GM21786 (cell line): Measurements from ENCODE around the gene GZMH.
"Not testable (repeated sequence)": the region's sequence is repeated elsewhere in the genome, so short reads cannot be mapped to it uniquely, and the experiment has no call there.

Experiments used
- ATAC-seq: cut with Tn5 transposase; IDR thresholded peaks from one replicate; pipeline ENCODE4 v1.9.1; 2021; ENCODE audit not compliant: unreplicated experiment

The GZMH gene, protein sequence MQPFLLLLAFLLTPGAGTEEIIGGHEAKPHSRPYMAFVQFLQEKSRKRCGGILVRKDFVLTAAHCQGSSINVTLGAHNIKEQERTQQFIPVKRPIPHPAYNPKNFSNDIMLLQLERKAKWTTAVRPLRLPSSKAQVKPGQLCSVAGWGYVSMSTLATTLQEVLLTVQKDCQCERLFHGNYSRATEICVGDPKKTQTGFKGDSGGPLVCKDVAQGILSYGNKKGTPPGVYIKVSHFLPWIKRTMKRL

DNA sequence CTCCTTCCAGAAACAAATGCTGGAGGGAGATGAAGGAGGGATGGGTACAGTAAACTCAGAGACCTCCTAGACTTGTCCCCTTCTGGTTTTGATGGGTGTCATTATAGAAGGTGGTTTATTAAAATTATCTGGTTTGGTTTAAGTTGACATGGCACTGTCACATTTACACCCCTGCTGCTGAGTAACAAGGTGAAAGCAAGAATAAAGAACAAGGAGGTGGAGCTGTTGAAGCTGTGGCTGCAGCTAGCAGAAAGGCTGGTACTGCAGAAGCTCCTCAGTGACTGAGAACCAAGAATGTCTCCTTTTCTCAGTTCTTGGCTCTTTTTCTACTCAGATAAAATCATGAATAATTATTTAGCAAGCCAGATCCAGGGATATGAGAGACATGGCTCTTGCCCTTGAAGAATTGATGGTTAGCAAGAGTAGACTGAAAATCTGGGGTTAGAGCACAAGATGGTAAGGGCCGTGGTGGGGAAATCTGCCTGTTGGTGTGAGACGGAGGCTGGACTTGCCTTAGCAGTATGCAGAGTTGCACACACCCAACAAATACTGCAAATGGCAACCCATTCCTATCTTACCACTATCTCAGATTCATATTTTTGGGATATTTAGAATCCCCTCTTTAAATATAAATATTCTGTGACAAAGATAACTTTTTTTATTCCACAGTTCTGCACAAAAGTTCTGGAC is at the start of gene GZMH:
Gene GZMH (minus strand): TSS at position 31 of the 690 bp plus-strand sequence. CDS start 72 bp downstream, outside the sequence.
- ATAC-seq, result peak; percentile 39

DNA sequence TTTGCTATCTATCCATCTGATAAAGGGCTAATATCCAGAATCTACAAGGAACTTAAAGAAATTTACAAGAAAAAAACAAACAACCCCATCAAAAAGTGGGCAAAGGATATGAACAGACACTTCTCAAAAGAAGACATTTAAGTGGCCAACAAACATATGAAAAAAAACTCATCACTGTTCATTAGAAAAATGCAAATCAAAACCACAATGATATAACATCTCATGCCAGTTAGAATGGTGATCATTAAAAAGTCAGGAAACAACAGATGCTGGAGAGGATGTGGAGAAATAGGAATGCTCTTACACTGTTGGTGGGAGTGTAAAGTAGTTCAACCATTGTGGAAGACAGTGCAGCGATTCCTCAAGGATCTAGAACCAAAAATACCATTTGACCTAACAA is 38.9 kb upstream of the GZMH start:
- ATAC-seq, result not testable (repeated sequence)

DNA sequence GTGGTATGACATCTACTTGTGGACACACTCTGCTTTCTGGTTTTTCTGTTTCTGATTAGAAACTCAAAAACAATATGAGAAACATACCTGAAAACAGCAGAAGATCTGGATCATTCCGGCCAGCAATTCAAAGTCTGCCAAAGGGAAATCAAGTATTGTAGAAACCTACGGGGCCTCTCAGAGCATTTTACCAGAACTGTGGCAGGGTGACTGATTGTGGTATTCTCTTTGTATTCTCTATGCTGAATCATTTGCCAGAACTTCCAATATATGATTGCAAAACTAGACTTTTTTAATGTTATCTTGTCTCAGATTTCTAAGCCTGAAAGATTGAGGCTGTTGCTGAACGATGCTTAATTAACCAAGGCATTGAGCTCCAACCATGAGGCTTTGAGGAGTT is 30.4 kb upstream of the GZMH start:
- no peak for ATAC-seq

GRCh38 chr14:24639270-24639669 is 29.8 kb upstream of the GZMH start:
- no peak for ATAC-seq

- no peak for ATAC-seq
These were observed 24.7 kb upstream of the GZMH start, which contains the start of gene GZMB for GRCh38 chr14:24634158-24634557. Gene GZMB, minus strand, starts transcription at chr14:24634190. Its CDS starts 30 bp downstream, at chr14:24634160.

DNA sequence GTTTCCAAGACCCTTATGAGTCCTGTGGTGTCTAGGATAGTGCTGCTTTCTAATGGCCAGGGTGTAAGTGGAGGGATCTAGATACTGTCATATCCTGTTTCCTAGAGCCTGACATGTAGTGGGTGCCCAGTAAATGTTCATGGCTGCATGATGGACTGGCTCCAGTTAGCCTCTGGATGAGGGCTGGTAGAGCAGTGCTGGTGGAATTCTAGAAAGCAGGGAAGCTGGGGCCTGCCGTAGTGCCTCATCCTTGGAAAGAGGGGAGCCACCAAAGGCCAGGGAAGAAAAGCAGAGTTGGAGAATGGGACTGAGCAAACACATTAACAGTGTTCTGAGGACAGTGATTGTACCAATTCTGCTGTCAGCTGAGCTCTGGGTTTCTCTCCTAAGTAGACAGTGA is 23.9 kb upstream of the GZMH start:
- no peak for ATAC-seq

DNA sequence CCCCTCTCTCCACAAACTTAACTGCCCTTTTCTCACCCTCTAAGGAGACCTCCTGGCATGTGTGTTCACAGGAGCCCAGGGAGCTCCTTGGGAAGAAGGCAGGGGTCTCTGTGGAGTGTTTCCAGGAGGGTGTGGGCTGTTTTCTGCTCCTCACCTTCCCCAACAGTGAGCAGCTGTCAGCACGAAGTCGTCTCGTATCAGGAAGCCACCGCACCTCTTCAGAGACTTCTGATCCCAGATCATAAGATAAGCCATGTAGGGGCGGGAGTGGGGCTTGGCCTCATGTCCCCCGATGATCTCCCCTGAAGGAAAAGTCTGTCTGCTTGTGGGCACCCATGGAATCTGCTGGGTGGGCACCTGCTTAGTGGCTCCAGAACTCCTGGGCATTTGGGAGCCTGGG is 23.3 kb upstream of the GZMH start:
- no peak for ATAC-seq

DNA sequence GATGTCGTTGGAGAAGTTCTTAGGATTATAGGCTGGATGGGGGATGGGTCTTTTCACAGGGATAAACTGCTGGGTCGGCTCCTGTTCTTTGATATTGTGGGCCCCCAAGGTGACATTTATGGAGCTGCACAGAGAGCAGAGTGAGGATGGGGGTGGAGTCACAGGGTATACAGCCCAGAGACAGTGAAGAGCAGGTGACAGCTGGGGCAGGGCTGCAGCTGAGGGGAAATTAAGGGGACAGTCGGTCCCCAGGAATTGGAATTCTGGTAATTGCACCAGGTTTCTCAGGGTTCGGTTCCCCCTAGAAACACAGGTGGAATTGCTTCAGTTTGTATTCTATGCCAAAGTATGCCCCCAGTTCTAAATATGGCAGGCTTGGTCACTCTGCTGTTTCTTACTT is 22.9 kb upstream of the GZMH start:
- ATAC-seq, result no peak

DNA sequence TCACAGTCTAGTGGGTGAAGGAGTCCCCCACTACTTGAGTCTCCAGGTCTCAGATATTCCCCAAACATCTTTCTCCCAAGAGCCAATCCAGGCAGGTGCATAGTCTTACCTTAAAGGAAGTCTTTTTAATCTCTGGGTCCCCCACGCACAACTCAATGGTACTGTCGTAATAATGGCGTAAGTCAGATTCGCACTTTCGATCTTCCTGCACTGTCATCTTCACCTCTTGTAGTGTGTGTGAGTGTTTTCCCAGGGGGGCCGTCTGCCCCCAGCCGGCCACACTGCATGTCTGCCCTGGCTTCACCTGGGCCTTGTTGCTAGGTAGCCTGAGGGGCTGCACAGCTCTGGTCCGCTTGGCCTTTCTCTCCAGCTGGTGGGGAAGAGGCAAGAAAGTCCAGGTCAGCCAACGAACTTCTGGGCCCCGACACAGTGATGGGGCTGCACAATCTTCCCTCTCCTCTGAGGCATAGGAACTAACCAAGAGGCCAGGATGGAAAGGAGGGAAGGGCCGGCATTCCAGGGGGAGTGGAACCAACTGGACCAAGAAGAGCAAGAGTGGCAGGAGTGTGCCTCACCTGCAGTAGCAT is 22.4 kb upstream of the GZMH start:
- no peak for ATAC-seq

GRCh38 chr14:24630872-24631477 is 21.5 kb upstream of the GZMH start:
- ATAC-seq, result no peak

- ATAC-seq, result no peak
These were observed 20.8 kb upstream of the GZMH start for GRCh38 chr14:24630087-24630871.

- no peak for ATAC-seq
These were observed 20.0 kb upstream of the GZMH start for GRCh38 chr14:24629521-24629920.

DNA sequence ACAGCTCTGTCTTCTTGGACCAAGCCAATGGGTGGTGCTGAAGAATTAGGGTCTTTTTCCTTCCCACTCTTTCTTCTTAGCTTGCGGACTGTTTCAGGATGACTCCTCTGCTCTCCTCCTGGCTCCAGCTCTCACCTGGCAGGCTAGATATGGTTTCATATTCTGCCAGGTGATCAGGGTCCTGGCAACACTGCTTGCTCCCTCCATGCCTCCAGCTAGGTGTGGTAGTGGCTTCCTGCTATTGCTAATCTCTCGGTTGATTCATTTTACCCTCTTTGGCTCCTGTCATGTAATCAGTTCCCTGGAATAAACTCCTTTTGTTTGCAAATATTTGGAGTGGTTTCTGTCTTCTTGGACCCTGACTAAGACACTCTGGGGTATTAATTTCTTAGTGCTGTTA is 4.3 kb upstream of the GZMH start:
- no peak for ATAC-seq

DNA sequence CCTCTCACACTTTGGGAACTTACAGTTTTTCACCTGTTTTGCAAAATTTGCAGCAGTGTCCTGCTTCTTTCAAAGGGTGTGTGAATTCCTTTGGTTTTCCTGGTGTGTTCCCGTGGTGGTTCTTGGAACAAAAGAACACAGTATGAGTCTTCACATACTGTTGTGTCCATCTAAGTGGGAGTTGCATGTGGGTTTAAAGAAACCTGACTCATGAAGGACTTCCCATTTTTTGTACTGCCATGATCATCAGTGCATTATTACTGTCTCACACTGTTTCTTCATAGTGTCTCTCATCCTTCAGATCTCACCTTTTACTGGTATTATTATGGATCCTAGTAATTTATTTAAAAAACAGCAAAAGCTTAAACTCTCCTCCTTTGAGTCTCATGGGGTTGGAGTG is 3.8 kb upstream of the GZMH start:
- ATAC-seq, result no peak

GRCh38 chr14:24612196-24612595 is 2.7 kb upstream of the GZMH start:
- ATAC-seq, result no peak

- no peak for ATAC-seq
These were observed 1.6 kb downstream of the GZMH start for GRCh38 chr14:24607635-24608514.

DNA sequence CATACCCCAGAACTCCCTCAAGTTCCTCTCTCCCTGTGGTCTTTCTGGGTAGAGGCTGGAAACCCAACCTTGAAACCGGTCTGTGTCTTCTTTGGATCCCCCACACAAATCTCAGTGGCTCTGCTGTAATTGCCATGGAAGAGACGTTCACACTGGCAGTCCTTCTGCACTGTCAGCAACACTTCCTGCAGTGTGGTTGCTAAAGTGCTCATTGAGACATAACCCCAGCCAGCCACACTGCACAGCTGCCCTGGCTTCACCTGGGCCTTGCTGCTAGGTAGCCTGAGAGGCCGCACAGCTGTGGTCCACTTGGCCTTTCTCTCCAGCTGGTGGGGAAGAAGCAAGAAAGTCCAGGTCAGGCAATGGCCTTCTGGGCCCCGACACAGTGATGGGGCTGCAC is 2.4 kb downstream of the GZMH start:
- no peak for ATAC-seq

DNA sequence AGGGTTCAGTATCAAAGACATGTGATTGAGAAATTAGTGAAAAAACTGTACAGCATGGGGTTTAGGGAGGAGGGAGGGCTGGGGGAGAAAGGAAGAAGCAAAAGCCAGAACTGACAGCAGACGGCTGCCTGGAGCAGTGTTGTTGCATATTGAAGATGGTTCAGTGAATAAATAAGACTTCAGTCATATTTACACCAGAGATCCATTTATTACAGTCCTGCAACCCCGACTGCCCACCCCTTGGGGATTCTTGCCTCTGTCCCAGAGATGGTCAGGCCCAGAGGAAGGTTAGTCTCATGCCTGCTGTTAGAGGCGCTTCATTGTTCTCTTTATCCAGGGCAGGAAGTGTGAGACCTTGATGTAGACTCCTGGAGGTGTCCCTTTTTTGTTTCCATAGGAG is 3.2 kb downstream of the GZMH start:
- no peak for ATAC-seq

GRCh38 chr14:24605435-24606190 is 3.9 kb downstream of the GZMH start:
- ATAC-seq, result peak; percentile 87
